Gastroesophageal sphincter (tissue), 4 donors: ENCODE data around the gene CGB1. TPM values are rescaled to one million over a fixed set of nuclear protein-coding genes. Genes with fewer than 3 reads are reported as not detected.

Experiments used
- ATAC-seq: fragments of 150-250 bp; one replicate; pipeline ENCODE4 v1.9.1; 2016; ENCODE audit warnings: mild to moderate bottlenecking, moderate library complexity
- H3K27ac ChIP-seq, 4 donors: fragments of 200-600 bp; sonication (generic) in 3 of 4; 1 replicate in 3 of 4; 2 replicates in 1 of 4; pipeline ENCODE4 v1.5.1; 2016 to 2019
- H3K27me3 ChIP-seq: fragments of 200-600 bp; sonication (generic); one replicate; pipeline ENCODE4 v1.5.1; 2019
- H3K36me3 ChIP-seq, 2 donors: fragments of 200-600 bp; sonication (generic); one replicate each; pipeline ENCODE4 v1.5.1; 2019; ENCODE audit warnings: control low read depth in 1 of 2
- H3K4me1 ChIP-seq, 3 donors: fragments of 200-600 bp; sonication (generic); 1 replicate in 2 of 3; 2 replicates in 1 of 3; pipeline ENCODE4 v1.5.1; 2016 to 2019; ENCODE audit warnings: control low read depth in 2 of 3
- H3K4me3 ChIP-seq, 2 donors: fragments of 200-600 bp; sonication (generic); one replicate each; pipeline ENCODE4 v1.5.1; 2019; ENCODE audit warnings: mild to moderate bottlenecking in 1 of 2, moderate library complexity in 1 of 2
- H3K9me3 ChIP-seq, 3 donors: fragments of 200-600 bp; sonication (generic); one replicate each; pipeline ENCODE4 v1.5.1; 2017 to 2019; ENCODE audit warnings: control low read depth in 2 of 3
- CTCF ChIP-seq, 4 experiments: fragments of 200-600 bp in 2 of 4; fragments of 450-650 bp in 2 of 4; sonication (generic) in 1 of 4; IDR thresholded peaks; one replicate each; pipeline ENCODE4 v1.5.1; 2017 to 2019; ENCODE audit warnings: antibody characterized with exemption in 4 of 4, mild to moderate bottlenecking in 2 of 4, moderate library complexity in 2 of 4
- EP300 ChIP-seq: sonication (generic); formaldehyde crosslinking; IDR thresholded peaks from one replicate; pipeline ENCODE4 v1.6.1; 2017; ENCODE audit warnings: antibody characterized with exemption, mild to moderate bottlenecking
- POLR2A ChIP-seq, 2 donors: fragments of 450-650 bp; IDR thresholded peaks; one replicate each; pipeline ENCODE4 v1.6.1; 2017; ENCODE audit warnings: antibody characterized with exemption in 2 of 2, mild to moderate bottlenecking in 2 of 2, moderate library complexity in 1 of 2
- POLR2AphosphoS5 ChIP-seq: sonication (generic); formaldehyde crosslinking; IDR thresholded peaks from one replicate; pipeline ENCODE4 v1.6.1; 2017; ENCODE audit warnings: antibody characterized with exemption
- WGBS, 2 donors: methylation state at CpG; one replicate each; pipeline ENCODE4 v1.1.5; 2018; ENCODE audit warnings: low coverage in 1 of 2; 5-methylcytosine and 5-hydroxymethylcytosine counted together
- small RNA-seq, 4 donors: library from RNA; depleted of rRNA; stranded (forward); fragments of <200 nt; gene quantifications; one replicate each; pipeline ENCODE3, GENCODE V24; 2016
- total RNA-seq, 4 donors: library from RNA; depleted of rRNA; stranded (reverse); fragments of >200 nt; gene quantifications; one replicate each; pipeline ENCODE4 v1.1.0, GENCODE V29; 2016

The CGB1 gene
- total RNA-seq, 4 donors from 2014 or later: not detected

- H3K9me3 ChIP-seq: no peaks in the 10 kb centered on the region
- H3K27me3 ChIP-seq: no peaks in the 10 kb centered on the region
- ATAC-seq: no peak
- no peak overlapping the region for H3K4me3 ChIP-seq
- H3K4me1 ChIP-seq: peaks cover 0 to 28% (median 21%) of the 10 kb centered on the region in 3 donors
- peaks cover 0 to 71% of the 10 kb centered on the region in 2 donors for H3K36me3 ChIP-seq
- 88 to 100% methylated on average over 2 to 8 of the region's 9 CpGs for WGBS, 2 donors
- H3K27ac ChIP-seq: no peak overlapping the region
- TF ChIP-seq POLR2AphosphoS5: no peak
- no peak for TF ChIP-seq EP300
Observed at GRCh38 chr19:48988860-48989259, 47.8 kb downstream of the CGB1 start.

- ATAC-seq: no peak
- H3K4me1 ChIP-seq: peaks cover 0 to 27% (median 21%) of the 10 kb centered on the region in 3 donors
- no peaks in the 10 kb centered on the region for H3K27me3 ChIP-seq
- H3K4me3 ChIP-seq: no peak overlapping the region
- no peaks in the 10 kb centered on the region for H3K9me3 ChIP-seq
- no peak overlapping the region for H3K27ac ChIP-seq
- WGBS, 2 donors: 96 to 100% methylated on average over 3 to 7 of the region's 7 CpGs
- TF ChIP-seq POLR2AphosphoS5 (no peak), EP300 (no peak), POLR2A (IDR thresholded peaks at IDR 0.05) (no peak), CTCF (IDR thresholded peaks at IDR 0.05) (no peak)
- H3K36me3 ChIP-seq: peaks cover 0 to 77% of the 10 kb centered on the region in 2 donors
Observed at GRCh38 chr19:48988286-48988685, 48.4 kb downstream of the CGB1 start.

- 77 to 96% methylated on average over 3 to 5 of the region's 7 CpGs for WGBS, 2 donors
- Histone ChIP-seq H3K4me3 (no peak overlapping the region), H3K27ac (no peak overlapping the region), H3K4me1 (peaks cover 0 to 27% (median 21%) of the 10 kb centered on the region in 3 donors), H3K9me3 (no peaks in the 10 kb centered on the region), H3K27me3 (no peaks in the 10 kb centered on the region), H3K36me3 (peaks cover 0 to 86% of the 10 kb centered on the region in 2 donors)
- no peak for ATAC-seq
- no peak for TF ChIP-seq POLR2AphosphoS5
- TF ChIP-seq POLR2A (IDR thresholded peaks at IDR 0.05): no peak
- TF ChIP-seq CTCF (IDR thresholded peaks at IDR 0.05): no peak
Observed at GRCh38 chr19:48987323-48987722, 49.4 kb downstream of the CGB1 start.

GRCh38 chr19:48986211-48986610, 50.5 kb downstream of the CGB1 start:
- 100% methylated on average over 1 of the region's 3 CpGs for WGBS, 2 donors
- Histone ChIP-seq H3K36me3 (peaks cover 0 to 97% of the 10 kb centered on the region in 2 donors), H3K27ac (peak overlapping the region in 1 of 4 donors; percentile 19), H3K27me3 (no peaks in the 10 kb centered on the region), H3K9me3 (no peaks in the 10 kb centered on the region), H3K4me3 (no peak overlapping the region), H3K4me1 (peaks cover 0 to 17% (median 11%) of the 10 kb centered on the region in 3 donors)
- TF ChIP-seq EP300 (no peak), POLR2A (IDR thresholded peaks at IDR 0.05) (no peak), CTCF (IDR thresholded peaks at IDR 0.05) (no peak), POLR2AphosphoS5 (no peak)
- no peak for ATAC-seq

- Histone ChIP-seq H3K36me3 (peaks cover 0 to 97% of the 10 kb centered on the region in 2 donors), H3K4me3 (no peak overlapping the region), H3K9me3 (no peaks in the 10 kb centered on the region), H3K27me3 (no peaks in the 10 kb centered on the region), H3K4me1 (peaks cover 0 to 12% (median 6%) of the 10 kb centered on the region in 3 donors), H3K27ac (peak overlapping the region in 1 of 4 donors; percentile 19)
- TF ChIP-seq EP300: no peak
- no peak for TF ChIP-seq CTCF (IDR thresholded peaks at IDR 0.05)
- WGBS, 2 donors: 100% methylated on average over 4 of the region's 13 CpGs; no CpG with 5 or more reads in 1 of the 2 donors
- no peak for ATAC-seq
Observed at GRCh38 chr19:48985711-48986110, 51.0 kb downstream of the CGB1 start.

Small RNA genes within 50 kb of the gene (small RNA-seq; reads per million reads assigned to genes)
- gene MIR6798 (0 reads per million in 4 donors), gene RN7SL708P (0 reads per million in 4 donors)

Other genes starting within 250 kb of the CGB1 start
- 10 to 100 TPM; 46.6 to 77.8 (median 57.8) TPM for gene BCAT2, start 225.9 kb downstream of the CGB1 start, total RNA-seq
- gene HSD17B14, start 200.4 kb downstream of the CGB1 start, total RNA-seq: 10 to 100 TPM in 2 of 4 donors, 1 to 10 TPM in 2; 5.3 to 12.5 (median 8.2) TPM
- 10 to 100 TPM; 11.4 to 29.2 (median 18.1) TPM for gene PLEKHA4, start 168.3 kb downstream of the CGB1 start, total RNA-seq
- gene PPP1R15A, start 164.5 kb downstream of the CGB1 start, total RNA-seq: 10 to 100 TPM; 53.9 to 70.0 (median 60.9) TPM
- gene TULP2, start 138.2 kb downstream of the CGB1 start, total RNA-seq: 1 to 10 TPM in 1 of 4 donors, not detected in 3; 2.0 TPM
- gene NUCB1, start 136.6 kb downstream of the CGB1 start, total RNA-seq: 100 to 1,000 TPM; 188 to 326 (median 279) TPM
- gene DHDH, start 103.2 kb downstream of the CGB1 start, total RNA-seq: under 1 TPM in 1 of 4 donors, not detected in 3; 0.81 TPM
- 10 to 100 TPM; 31.5 to 40.8 (median 34.8) TPM for gene BAX, start 82.0 kb downstream of the CGB1 start, total RNA-seq
- gene FTL, start 71.6 kb downstream of the CGB1 start, total RNA-seq: 1,000 to 10,000 TPM; 2,478 to 4,094 (median 2,824) TPM
- 10 to 100 TPM; 22.1 to 44.4 (median 38.5) TPM for gene GYS1, start 43.6 kb downstream of the CGB1 start, total RNA-seq
- gene RUVBL2, start 43.0 kb downstream of the CGB1 start, total RNA-seq: 10 to 100 TPM; 69.4 to 96.5 (median 84.2) TPM
- gene LHB, start 19.8 kb downstream of the CGB1 start, total RNA-seq: not detected
- gene CGB3, start 12.6 kb downstream of the CGB1 start, total RNA-seq: not detected
- gene CGB2, start 5.0 kb downstream of the CGB1 start, total RNA-seq: not detected
- not detected for gene CGB5, start 7.0 kb upstream of the CGB1 start, total RNA-seq
- gene CGB8, start 12.2 kb upstream of the CGB1 start, total RNA-seq: not detected
- not detected for gene CGB7, start 20.9 kb upstream of the CGB1 start, total RNA-seq
- under 1 TPM in 1 of 4 donors, not detected in 3; 0.37 TPM for gene NTF4, start 27.9 kb upstream of the CGB1 start, total RNA-seq
- not detected for gene KCNA7, start 35.8 kb upstream of the CGB1 start, total RNA-seq
- 100 to 1,000 TPM in 3 of 4 donors, 10 to 100 TPM in 1; 77.4 to 323 (median 192) TPM for gene SNRNP70, start 48.6 kb upstream of the CGB1 start, total RNA-seq
- 10 to 100 TPM in 3 of 4 donors, 1 to 10 TPM in 1; 6.5 to 19.8 (median 13.2) TPM for gene LIN7B, start 77.5 kb upstream of the CGB1 start, total RNA-seq
- 1 to 10 TPM in 1 of 4 donors, not detected in 3; 1.8 TPM for gene C19orf73, start 82.2 kb upstream of the CGB1 start, total RNA-seq
- gene PPFIA3, start 82.6 kb upstream of the CGB1 start, total RNA-seq: 1 to 10 TPM; 3.6 to 7.6 (median 5.0) TPM
- 1 to 10 TPM; 1.1 to 3.9 (median 1.8) TPM for gene HRC, start 118.5 kb upstream of the CGB1 start, total RNA-seq
- 10 to 100 TPM; 16.3 to 38.5 (median 17.3) TPM for gene TRPM4, start 120.9 kb upstream of the CGB1 start, total RNA-seq